Measurements from ENCODE around the gene PCDHA3.
A peak's percentile ranks its signal among the peaks of the same experiment; 100 is the strongest.
"Not testable (repeated sequence)": the region's sequence is repeated elsewhere in the genome, so short reads cannot be mapped to it uniquely, and the experiment has no call there.

PCDHA3 gene

GRCh38 chr5:140800816-140801493, at the start of gene PCDHA3:
Gene PCDHA3 (plus strand): TSS chr5:140801057.
- peak; percentile 84 for DNase-seq (ENCODE audit: low spot score)

DNA sequence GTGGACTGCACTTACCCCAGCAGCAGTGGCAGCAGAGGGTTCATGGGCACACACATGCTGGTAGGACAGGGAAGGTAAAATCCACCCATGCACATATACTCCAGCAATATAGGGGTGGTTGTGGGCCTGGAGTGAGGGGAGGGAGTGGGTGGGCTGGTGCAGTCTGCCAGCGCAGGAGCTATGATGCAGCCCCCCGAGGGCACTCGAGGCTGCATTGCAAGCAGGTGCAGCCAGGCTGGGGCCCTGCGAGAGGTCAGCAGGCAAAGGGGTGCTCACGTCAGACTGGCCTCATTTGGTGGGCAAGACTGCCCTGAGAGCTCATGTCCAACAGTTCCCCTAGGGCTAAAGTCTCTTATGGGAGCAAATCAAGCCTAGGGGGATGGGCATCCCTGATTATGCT, 47.3 kb upstream of the PCDHA3 start:
- no peak for DNase-seq (ENCODE audit: low spot score)

GRCh38 chr5:140764177-140764973, 36.5 kb upstream of the PCDHA3 start:
- no peak for DNase-seq (ENCODE audit: low spot score)

- no peak for DNase-seq (ENCODE audit: low spot score)
These were observed 33.4 kb upstream of the PCDHA3 start for GRCh38 chr5:140767444-140767843.

GRCh38 chr5:140780512-140780911, 20.3 kb upstream of the PCDHA3 start:
- no peak for DNase-seq (ENCODE audit: low spot score)

GRCh38 chr5:140785905-140786686, 14.8 kb upstream of the PCDHA3 start, which contains the start of gene PCDHA1:
Gene PCDHA1 (plus strand): TSS chr5:140786140.
- DNase-seq (ENCODE audit: low spot score), result peak; percentile 57

GRCh38 chr5:140787422-140787821, 13.4 kb upstream of the PCDHA3 start:
- DNase-seq (ENCODE audit: low spot score), result not testable (repeated sequence)

GRCh38 chr5:140787849-140788504, 12.9 kb upstream of the PCDHA3 start:
- DNase-seq (ENCODE audit: low spot score), result not testable (repeated sequence)

DNA sequence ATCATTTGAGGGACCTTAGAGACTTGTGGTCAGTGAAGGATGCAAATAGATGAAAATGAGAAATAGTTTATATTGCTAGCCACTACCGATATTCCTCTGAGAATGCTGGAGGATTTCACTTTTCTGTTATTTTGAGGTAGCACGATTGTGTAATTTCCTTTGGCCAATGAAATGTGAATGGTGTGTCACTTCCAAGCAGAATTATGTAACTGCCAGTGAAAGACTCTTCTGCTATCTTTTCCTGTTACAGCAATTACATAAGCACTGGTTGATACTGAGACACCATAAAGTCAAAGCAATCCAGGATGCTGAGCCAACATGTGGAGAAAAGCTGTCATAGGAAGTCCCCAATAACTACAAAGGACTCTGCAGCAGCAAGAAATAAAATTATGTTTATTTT, 9.8 kb upstream of the PCDHA3 start:
- DNase-seq (ENCODE audit: low spot score), result no peak

- DNase-seq (ENCODE audit: low spot score), result peak; percentile 68
These were observed 6.1 kb upstream of the PCDHA3 start, which contains the start of gene PCDHA2 for GRCh38 chr5:140794595-140795258. Gene PCDHA2 (plus strand): TSS chr5:140794852.

DNA sequence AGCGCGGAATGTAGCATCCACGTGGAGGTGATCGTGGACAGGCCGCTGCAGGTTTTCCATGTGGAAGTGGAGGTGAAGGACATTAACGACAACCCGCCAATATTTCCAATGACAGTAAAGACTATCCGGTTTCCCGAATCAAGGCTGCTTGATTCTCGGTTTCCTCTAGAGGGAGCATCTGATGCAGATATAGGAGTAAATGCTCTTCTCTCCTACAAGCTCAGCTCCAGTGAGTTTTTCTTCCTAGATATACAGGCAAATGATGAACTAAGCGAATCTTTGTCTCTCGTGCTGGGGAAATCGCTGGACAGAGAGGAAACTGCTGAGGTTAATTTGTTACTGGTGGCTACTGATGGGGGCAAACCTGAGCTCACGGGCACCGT, 5.6 kb upstream of the PCDHA3 start:
- DNase-seq (ENCODE audit: low spot score), result peak; percentile 49

GRCh38 chr5:140796072-140796717, 4.7 kb upstream of the PCDHA3 start:
- not testable (repeated sequence) for DNase-seq (ENCODE audit: low spot score)

DNA sequence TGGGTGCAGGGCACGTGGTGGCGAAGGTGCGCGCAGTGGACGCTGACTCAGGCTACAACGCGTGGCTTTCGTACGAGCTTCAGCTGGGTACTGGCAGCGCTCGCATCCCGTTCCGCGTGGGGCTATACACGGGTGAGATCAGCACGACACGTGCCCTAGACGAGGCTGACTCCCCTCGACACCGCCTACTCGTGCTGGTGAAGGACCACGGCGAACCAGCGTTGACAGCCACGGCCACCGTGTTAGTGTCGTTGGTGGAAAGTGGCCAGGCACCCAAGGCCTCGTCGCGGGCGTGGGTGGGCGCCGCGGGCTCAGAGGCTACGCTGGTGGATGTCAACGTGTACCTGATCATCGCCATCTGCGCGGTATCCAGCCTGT, 4.2 kb upstream of the PCDHA3 start:
- no peak for DNase-seq (ENCODE audit: low spot score)

- peak; percentile 65 for DNase-seq (ENCODE audit: low spot score)
These were observed 611 bp downstream of the PCDHA3 start for GRCh38 chr5:140801494-140801841.

DNA sequence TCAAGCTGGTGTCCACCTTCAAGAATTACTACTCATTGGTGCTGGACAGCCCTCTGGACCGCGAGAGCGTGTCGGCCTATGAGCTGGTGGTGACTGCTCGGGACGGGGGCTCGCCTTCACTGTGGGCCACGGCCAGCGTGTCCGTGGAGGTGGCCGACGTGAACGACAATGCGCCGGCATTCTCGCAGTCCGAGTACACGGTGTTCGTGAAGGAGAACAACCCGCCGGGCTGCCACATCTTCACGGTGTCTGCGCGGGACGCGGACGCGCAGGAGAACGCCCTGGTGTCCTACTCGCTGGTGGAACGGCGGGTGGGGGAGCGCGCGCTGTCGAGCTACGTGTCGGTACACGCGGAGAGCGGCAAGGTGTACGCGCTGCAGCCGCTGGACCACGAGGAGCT, 1.5 kb downstream of the PCDHA3 start:
- not testable (repeated sequence) for DNase-seq (ENCODE audit: low spot score)

DNA sequence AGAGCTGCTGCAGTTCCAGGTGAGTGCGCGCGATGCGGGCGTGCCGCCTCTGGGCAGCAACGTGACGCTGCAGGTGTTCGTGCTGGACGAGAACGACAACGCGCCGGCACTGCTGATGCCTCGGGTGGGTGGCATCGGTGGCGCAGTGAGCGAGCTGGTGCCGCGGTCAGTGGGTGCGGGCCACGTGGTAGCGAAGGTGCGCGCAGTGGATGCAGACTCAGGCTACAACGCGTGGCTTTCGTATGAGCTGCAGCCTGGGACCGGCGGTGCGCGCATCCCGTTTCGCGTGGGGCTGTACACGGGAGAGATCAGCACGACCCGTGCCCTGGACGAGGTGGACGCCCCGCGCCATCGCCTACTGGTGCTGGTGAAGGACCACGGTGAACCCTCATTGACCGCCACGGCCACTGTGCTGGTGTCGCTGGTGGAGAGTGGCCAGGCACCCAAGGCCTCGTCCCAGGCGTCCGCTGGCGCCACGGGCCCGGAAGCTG, 2.0 kb downstream of the PCDHA3 start:
- DNase-seq (ENCODE audit: low spot score), result no peak

DNA sequence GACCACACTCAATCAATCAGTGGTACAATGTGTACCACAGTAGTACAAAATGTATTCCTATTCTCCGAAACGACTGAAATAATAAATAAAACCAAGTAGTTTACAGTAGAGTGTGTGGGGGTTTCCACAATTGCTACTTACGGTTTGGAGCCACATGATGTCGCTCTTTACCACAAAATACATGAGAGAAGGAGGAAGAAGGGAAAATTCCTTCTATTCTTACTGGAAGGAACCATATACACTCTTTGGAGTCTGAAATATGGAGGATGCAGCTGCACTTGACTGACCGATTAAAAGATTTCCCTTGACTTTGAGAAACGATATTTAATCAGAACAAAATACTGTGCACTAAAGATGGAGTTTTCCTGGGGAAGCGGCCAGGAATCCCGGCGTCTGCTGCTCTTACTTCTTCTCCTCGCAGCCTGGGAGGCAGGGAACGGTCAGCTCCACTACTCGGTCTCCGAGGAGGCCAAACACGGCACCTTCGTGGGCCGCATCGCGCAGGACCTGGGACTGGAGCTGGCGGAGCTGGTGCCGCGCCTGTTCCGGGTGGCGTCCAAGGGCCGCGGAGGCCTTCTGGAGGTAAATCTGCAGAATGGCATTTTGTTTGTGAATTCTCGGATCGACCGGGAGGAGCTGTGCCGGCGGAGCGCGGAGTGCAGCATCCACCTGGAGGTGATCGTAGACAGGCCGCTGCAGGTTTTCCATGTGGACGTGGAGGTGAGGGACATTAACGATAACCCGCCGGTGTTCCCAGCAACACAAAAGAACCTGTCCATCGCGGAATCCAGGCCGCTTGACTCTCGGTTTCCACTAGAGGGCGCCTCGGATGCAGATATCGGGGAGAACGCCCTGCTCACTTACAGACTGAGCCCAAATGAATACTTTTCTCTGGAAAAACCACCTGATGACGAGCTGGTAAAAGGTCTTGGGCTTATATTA, 6.2 kb downstream of the PCDHA3 start, which contains the start of gene PCDHA4:
TSS of gene PCDHA4 (plus strand) at position 235 of the 942 bp plus-strand sequence.
- peak; percentile 70 for DNase-seq (ENCODE audit: low spot score)

GRCh38 chr5:140808241-140808888, 7.5 kb downstream of the PCDHA3 start:
- DNase-seq (ENCODE audit: low spot score), result not testable (repeated sequence)

DNA sequence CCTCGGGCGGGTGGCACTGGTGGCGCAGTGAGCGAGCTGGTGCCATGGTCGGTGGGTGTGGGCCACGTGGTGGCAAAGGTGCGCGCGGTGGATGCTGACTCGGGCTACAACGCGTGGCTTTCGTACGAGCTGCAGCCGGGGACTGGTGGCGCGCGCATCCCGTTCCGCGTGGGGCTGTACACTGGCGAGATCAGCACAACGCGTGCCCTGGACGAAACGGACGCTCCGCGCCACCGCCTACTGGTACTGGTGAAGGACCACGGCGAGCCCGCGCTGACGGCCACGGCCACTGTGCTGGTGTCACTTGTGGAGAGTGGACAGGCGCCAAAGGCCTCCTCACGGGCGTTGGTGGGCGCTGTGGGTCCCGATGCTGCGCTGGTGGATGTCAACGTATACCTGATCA, 8.0 kb downstream of the PCDHA3 start:
- no peak for DNase-seq (ENCODE audit: low spot score)

Data from pons (tissue), 1 donor.